Measurements from ENCODE around the gene SOCS3.

The SOCS3 gene

GRCh38 chr17:78365561-78366108, 5.8 kb upstream of the SOCS3 start:
- POLR2A ChIA-PET = no interaction called here
- no peak overlapping the region for H3K4me3 ChIP-seq (ENCODE audit: low read depth, low read length)
- no peak overlapping the region for H3K27ac ChIP-seq (ENCODE audit: extremely low read depth, low read depth, low read length)
- H3K9me3 ChIP-seq (ENCODE audit: control insufficient read depth, insufficient read depth, low read depth, low read length) = no peaks in the 10 kb centered on the region
- no peaks in the 10 kb centered on the region for H3K36me3 ChIP-seq (ENCODE audit: control insufficient read depth in 2 of 2, insufficient read depth in 1 of 2, low read length in 2 of 2)
- H3K4me1 ChIP-seq (ENCODE audit: control insufficient read depth, insufficient read depth, low read length) = no peaks in the 10 kb centered on the region
- TF ChIP-seq ZNF670 (tag by site-specific recombination; IDR thresholded peaks at IDR 0.05; ENCODE audit: low read depth) = no peak
- TF ChIP-seq MYNN (tag by site-specific recombination; IDR thresholded peaks at IDR 0.05; ENCODE audit: borderline replicate concordance) = no peak
- TF ChIP-seq SP7 (tag by site-specific recombination; IDR thresholded peaks at IDR 0.05) = peak; percentile 30; the same call in 1 of the 2 replicates
- TF ChIP-seq GLIS1 (tag by site-specific recombination; IDR thresholded peaks at IDR 0.05) = peak; percentile 65
- TF ChIP-seq ZFHX2 (tag by site-specific recombination; conservative IDR thresholded peaks at IDR 0.05) = peak; percentile 96
- peak; percentile 90 for TF ChIP-seq EGR2 (tag by site-specific recombination; IDR thresholded peaks at IDR 0.05; ENCODE audit: low read depth)
- peak; percentile 59 for TF ChIP-seq ZIC2 (tag by site-specific recombination; IDR thresholded peaks at IDR 0.05)
- no peak for TF ChIP-seq MZF1 (tag by site-specific recombination; IDR thresholded peaks at IDR 0.05; ENCODE audit: borderline replicate concordance)
- CTCF ChIA-PET = interaction anchor here (0.6 to 5.6 kb wide), 4 partner anchors 7 to 56 kb away, joined by 3 to 53 read pairs (median 5); no protein-coding TSS in a partner anchor

GRCh38 chr17:78364436-78365281, 4.8 kb upstream of the SOCS3 start:
- H3K9me3 ChIP-seq (ENCODE audit: control insufficient read depth, insufficient read depth, low read depth, low read length) = no peaks in the 10 kb centered on the region
- H3K4me3 ChIP-seq (ENCODE audit: low read depth, low read length) = no peak overlapping the region
- ChIA-PET POLR2A (no interaction called here), CTCF (interaction anchor here (0.7 to 9.1 kb wide), 6 partner anchors 8 to 111 kb away, joined by 3 to 137 read pairs (median 6); no protein-coding TSS in a partner anchor)
- TF ChIP-seq ZBTB8A (tag by site-specific recombination; IDR thresholded peaks at IDR 0.05) = no peak
- TF ChIP-seq ZNF133 (tag by site-specific recombination; IDR thresholded peaks at IDR 0.05) = no peak
- TF ChIP-seq ZEB2 (tag by site-specific recombination; IDR thresholded peaks at IDR 0.05) = no peak
- no peak for TF ChIP-seq REPIN1 (tag by site-specific recombination; IDR thresholded peaks at IDR 0.05; ENCODE audit: low read depth)
- no peak for TF ChIP-seq ZBTB48 (tag by site-specific recombination; IDR thresholded peaks at IDR 0.05)
- no peak for TF ChIP-seq ZNF660 (tag by site-specific recombination; IDR thresholded peaks at IDR 0.05)
- no peak for TF ChIP-seq ZNF548 (tag by site-specific recombination; IDR thresholded peaks at IDR 0.05)
- no peak for TF ChIP-seq ZNF169 (tag by site-specific recombination; IDR thresholded peaks at IDR 0.05)
- no peak for TF ChIP-seq ZNF791 (tag by site-specific recombination; IDR thresholded peaks at IDR 0.05)
- TF ChIP-seq ZNF37A (tag by site-specific recombination; IDR thresholded peaks at IDR 0.05) = no peak
- TF ChIP-seq PBX3 (CRISPR knock-in tag; IDR thresholded peaks at IDR 0.05) = no peak
- TF ChIP-seq ZFP69B (tag by site-specific recombination; IDR thresholded peaks at IDR 0.05) = no peak
- TF ChIP-seq ZNF488 (tag by site-specific recombination; IDR thresholded peaks at IDR 0.05) = no peak
- H3K27ac ChIP-seq (ENCODE audit: extremely low read depth, low read depth, low read length) = no peak overlapping the region
- no peaks in the 10 kb centered on the region for H3K36me3 ChIP-seq (ENCODE audit: control insufficient read depth in 2 of 2, insufficient read depth in 1 of 2, low read length in 2 of 2)
- no peaks in the 10 kb centered on the region for H3K4me1 ChIP-seq (ENCODE audit: control insufficient read depth, insufficient read depth, low read length)
